Liver (tissue), 3 donors: ENCODE data around the gene ANTXR2.

Experiments
- ATF3 ChIP-seq: IDR thresholded peaks from 2 replicates; pipeline ENCODE4 v1.6.1; 2016; ENCODE audit warnings: antibody characterized with exemption
- EGR1 ChIP-seq, 2 donors: IDR thresholded peaks; 2 replicates each; pipeline ENCODE4 v1.6.1; 2016 to 2018; ENCODE audit warnings: antibody characterized with exemption in 2 of 2, low read depth in 2 of 2
- FOXA1 ChIP-seq: IDR thresholded peaks from 2 replicates; pipeline ENCODE4 v1.6.1; 2016; ENCODE audit warnings: antibody characterized with exemption
- GABPA ChIP-seq, 2 donors: IDR thresholded peaks in 1 of 2; conservative IDR thresholded peaks in 1 of 2; 2 replicates each; pipeline ENCODE4 v1.6.1; 2016; ENCODE audit warnings: antibody characterized with exemption in 2 of 2, mild to moderate bottlenecking in 1 of 2, moderate library complexity in 1 of 2
- HNF4A ChIP-seq, 2 donors: conservative IDR thresholded peaks; 2 replicates each; pipeline ENCODE4 v1.6.1; 2016; ENCODE audit warnings: antibody characterized with exemption in 2 of 2, mild to moderate bottlenecking in 2 of 2
- HNF4G ChIP-seq: IDR thresholded peaks from 2 replicates; pipeline ENCODE4 v1.6.1; 2016; ENCODE audit warnings: antibody characterized with exemption
- JUND ChIP-seq, 2 donors: IDR thresholded peaks; 2 replicates each; pipeline ENCODE4 v1.6.1; 2016; ENCODE audit warnings: antibody characterized with exemption in 2 of 2
- NR2F2 ChIP-seq: IDR thresholded peaks from 2 replicates; pipeline ENCODE4 v1.6.1; 2016; ENCODE audit warnings: antibody characterized with exemption
- RAD21 ChIP-seq, 2 donors: IDR thresholded peaks; 2 replicates each; pipeline ENCODE4 v1.6.1; 2016; ENCODE audit warnings: antibody characterized with exemption in 2 of 2, mild to moderate bottlenecking in 2 of 2
- SP1 ChIP-seq: IDR thresholded peaks from 2 replicates; pipeline ENCODE4 v1.6.1; 2018; ENCODE audit warnings: antibody characterized with exemption, mild to moderate bottlenecking
- TAF1 ChIP-seq: conservative IDR thresholded peaks from 2 replicates; pipeline ENCODE4 v1.6.1; 2016; ENCODE audit warnings: antibody characterized with exemption, mild to moderate bottlenecking
- YY1 ChIP-seq: IDR thresholded peaks from 2 replicates; pipeline ENCODE4 v1.6.1; 2016; ENCODE audit warnings: antibody characterized with exemption, mild to moderate bottlenecking
- TF ChIP-seq, protein P1 (sequence below): fragments of 150-350 bp; IDR thresholded peaks from 2 replicates; pipeline ENCODE4 v1.5.1; 2017; ENCODE audit warnings: improper control_type of control experiment, low read depth, low read length; ENCODE audit not compliant: missing input control
- TF ChIP-seq, protein P2 (sequence below): IDR thresholded peaks from 2 replicates; pipeline ENCODE4 v1.6.1; 2016; ENCODE audit warnings: antibody characterized with exemption
- donor health status: healthy.
- donor health status: healthy.

GRCh38 chr4:80049813-80050534 lies 23.1 kb downstream of the ANTXR2 start:
- TF ChIP-seq, protein P1, sequence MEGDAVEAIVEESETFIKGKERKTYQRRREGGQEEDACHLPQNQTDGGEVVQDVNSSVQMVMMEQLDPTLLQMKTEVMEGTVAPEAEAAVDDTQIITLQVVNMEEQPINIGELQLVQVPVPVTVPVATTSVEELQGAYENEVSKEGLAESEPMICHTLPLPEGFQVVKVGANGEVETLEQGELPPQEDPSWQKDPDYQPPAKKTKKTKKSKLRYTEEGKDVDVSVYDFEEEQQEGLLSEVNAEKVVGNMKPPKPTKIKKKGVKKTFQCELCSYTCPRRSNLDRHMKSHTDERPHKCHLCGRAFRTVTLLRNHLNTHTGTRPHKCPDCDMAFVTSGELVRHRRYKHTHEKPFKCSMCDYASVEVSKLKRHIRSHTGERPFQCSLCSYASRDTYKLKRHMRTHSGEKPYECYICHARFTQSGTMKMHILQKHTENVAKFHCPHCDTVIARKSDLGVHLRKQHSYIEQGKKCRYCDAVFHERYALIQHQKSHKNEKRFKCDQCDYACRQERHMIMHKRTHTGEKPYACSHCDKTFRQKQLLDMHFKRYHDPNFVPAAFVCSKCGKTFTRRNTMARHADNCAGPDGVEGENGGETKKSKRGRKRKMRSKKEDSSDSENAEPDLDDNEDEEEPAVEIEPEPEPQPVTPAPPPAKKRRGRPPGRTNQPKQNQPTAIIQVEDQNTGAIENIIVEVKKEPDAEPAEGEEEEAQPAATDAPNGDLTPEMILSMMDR = no peak
- no peak for TF ChIP-seq SP1
- no peak for TF ChIP-seq RAD21 (IDR thresholded peaks at IDR 0.05)
- TF ChIP-seq YY1 = no peak
- TF ChIP-seq HNF4G = no peak
- TF ChIP-seq, protein P2, sequence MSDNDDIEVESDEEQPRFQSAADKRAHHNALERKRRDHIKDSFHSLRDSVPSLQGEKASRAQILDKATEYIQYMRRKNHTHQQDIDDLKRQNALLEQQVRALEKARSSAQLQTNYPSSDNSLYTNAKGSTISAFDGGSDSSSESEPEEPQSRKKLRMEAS = no peak
- no peak for TF ChIP-seq EGR1 (IDR thresholded peaks at IDR 0.05; ENCODE audit: low read depth in 2 of 2)
- TF ChIP-seq JUND (IDR thresholded peaks at IDR 0.05) = no peak
- TF ChIP-seq TAF1 = no peak
- no peak for TF ChIP-seq NR2F2
- TF ChIP-seq ATF3 = no peak
- TF ChIP-seq HNF4A (conservative IDR thresholded peaks at IDR 0.05) = no peak
- no peak for TF ChIP-seq FOXA1
- no peak for TF ChIP-seq GABPA (IDR thresholded peaks at IDR 0.05 in 1 of 2, conservative IDR thresholded peaks at IDR 0.05 in 1 of 2)
